Measurements from ENCODE around the gene INVS.

The INVS gene

DNA sequence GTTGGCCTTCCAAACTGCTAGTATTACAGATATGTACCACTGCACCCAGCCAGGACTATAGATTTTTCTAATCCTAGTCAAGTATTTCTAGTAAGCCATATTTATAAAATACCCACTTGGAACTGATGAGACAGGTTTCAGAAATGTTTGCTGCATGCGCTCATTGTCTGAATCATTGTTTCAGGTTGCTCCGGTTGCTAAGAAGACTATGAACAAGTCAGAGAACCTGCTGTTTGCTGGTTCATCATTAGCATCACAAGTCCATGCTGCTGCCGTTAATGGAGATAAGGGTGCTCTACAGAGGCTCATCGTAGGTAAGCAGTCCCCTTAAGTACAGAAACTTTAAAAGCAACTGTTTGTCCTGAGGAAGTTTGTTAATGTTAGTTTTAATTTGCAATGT, 5.3 kb downstream of the INVS start:
- TF ChIP-seq, protein P1, sequence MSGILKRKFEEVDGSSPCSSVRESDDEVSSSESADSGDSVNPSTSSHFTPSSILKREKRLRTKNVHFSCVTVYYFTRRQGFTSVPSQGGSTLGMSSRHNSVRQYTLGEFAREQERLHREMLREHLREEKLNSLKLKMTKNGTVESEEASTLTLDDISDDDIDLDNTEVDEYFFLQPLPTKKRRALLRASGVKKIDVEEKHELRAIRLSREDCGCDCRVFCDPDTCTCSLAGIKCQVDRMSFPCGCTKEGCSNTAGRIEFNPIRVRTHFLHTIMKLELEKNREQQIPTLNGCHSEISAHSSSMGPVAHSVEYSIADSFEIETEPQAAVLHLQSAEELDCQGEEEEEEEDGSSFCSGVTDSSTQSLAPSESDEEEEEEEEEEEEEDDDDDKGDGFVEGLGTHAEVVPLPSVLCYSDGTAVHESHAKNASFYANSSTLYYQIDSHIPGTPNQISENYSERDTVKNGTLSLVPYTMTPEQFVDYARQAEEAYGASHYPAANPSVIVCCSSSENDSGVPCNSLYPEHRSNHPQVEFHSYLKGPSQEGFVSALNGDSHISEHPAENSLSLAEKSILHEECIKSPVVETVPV (CRISPR knock-in tag; IDR thresholded peaks at IDR 0.05): no peak
- TF ChIP-seq TOX (CRISPR knock-in tag; IDR thresholded peaks at IDR 0.05; ENCODE audit: borderline replicate concordance) (no peak), ARNTL (CRISPR knock-in tag; IDR thresholded peaks at IDR 0.05; ENCODE audit: borderline replicate concordance, low read depth) (no peak), ZC3H10 (CRISPR knock-in tag; IDR thresholded peaks at IDR 0.05) (no peak), ZNF565 (CRISPR knock-in tag; conservative IDR thresholded peaks at IDR 0.05; ENCODE audit: low read depth) (no peak), ZFP3 (CRISPR knock-in tag; IDR thresholded peaks at IDR 0.05) (no peak), ZNF70 (CRISPR knock-in tag; IDR thresholded peaks at IDR 0.05) (no peak), OSR1 (CRISPR knock-in tag; IDR thresholded peaks at IDR 0.05) (no peak), SNAI2 (CRISPR knock-in tag; IDR thresholded peaks at IDR 0.05) (no peak)
- TF ChIP-seq, protein P2, sequence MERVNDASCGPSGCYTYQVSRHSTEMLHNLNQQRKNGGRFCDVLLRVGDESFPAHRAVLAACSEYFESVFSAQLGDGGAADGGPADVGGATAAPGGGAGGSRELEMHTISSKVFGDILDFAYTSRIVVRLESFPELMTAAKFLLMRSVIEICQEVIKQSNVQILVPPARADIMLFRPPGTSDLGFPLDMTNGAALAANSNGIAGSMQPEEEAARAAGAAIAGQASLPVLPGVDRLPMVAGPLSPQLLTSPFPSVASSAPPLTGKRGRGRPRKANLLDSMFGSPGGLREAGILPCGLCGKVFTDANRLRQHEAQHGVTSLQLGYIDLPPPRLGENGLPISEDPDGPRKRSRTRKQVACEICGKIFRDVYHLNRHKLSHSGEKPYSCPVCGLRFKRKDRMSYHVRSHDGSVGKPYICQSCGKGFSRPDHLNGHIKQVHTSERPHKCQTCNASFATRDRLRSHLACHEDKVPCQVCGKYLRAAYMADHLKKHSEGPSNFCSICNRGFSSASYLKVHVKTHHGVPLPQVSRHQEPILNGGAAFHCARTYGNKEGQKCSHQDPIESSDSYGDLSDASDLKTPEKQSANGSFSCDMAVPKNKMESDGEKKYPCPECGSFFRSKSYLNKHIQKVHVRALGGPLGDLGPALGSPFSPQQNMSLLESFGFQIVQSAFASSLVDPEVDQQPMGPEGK (CRISPR knock-in tag; IDR thresholded peaks at IDR 0.05; ENCODE audit: borderline replicate concordance): no peak
- TF ChIP-seq, protein P3, sequence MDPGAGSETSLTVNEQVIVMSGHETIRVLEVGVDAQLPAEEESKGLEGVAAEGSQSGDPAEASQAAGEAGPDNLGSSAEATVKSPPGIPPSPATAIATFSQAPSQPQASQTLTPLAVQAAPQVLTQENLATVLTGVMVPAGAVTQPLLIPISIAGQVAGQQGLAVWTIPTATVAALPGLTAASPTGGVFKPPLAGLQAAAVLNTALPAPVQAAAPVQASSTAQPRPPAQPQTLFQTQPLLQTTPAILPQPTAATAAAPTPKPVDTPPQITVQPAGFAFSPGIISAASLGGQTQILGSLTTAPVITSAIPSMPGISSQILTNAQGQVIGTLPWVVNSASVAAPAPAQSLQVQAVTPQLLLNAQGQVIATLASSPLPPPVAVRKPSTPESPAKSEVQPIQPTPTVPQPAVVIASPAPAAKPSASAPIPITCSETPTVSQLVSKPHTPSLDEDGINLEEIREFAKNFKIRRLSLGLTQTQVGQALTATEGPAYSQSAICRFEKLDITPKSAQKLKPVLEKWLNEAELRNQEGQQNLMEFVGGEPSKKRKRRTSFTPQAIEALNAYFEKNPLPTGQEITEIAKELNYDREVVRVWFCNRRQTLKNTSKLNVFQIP (CRISPR knock-in tag; IDR thresholded peaks at IDR 0.05; ENCODE audit: borderline replicate concordance, low read depth): no peak
- TF ChIP-seq, protein P4, sequence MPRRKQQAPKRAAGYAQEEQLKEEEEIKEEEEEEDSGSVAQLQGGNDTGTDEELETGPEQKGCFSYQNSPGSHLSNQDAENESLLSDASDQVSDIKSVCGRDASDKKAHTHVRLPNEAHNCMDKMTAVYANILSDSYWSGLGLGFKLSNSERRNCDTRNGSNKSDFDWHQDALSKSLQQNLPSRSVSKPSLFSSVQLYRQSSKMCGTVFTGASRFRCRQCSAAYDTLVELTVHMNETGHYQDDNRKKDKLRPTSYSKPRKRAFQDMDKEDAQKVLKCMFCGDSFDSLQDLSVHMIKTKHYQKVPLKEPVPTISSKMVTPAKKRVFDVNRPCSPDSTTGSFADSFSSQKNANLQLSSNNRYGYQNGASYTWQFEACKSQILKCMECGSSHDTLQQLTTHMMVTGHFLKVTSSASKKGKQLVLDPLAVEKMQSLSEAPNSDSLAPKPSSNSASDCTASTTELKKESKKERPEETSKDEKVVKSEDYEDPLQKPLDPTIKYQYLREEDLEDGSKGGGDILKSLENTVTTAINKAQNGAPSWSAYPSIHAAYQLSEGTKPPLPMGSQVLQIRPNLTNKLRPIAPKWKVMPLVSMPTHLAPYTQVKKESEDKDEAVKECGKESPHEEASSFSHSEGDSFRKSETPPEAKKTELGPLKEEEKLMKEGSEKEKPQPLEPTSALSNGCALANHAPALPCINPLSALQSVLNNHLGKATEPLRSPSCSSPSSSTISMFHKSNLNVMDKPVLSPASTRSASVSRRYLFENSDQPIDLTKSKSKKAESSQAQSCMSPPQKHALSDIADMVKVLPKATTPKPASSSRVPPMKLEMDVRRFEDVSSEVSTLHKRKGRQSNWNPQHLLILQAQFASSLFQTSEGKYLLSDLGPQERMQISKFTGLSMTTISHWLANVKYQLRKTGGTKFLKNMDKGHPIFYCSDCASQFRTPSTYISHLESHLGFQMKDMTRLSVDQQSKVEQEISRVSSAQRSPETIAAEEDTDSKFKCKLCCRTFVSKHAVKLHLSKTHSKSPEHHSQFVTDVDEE (CRISPR knock-in tag; IDR thresholded peaks at IDR 0.05): no peak
- ATAC-seq: no peak

DNA sequence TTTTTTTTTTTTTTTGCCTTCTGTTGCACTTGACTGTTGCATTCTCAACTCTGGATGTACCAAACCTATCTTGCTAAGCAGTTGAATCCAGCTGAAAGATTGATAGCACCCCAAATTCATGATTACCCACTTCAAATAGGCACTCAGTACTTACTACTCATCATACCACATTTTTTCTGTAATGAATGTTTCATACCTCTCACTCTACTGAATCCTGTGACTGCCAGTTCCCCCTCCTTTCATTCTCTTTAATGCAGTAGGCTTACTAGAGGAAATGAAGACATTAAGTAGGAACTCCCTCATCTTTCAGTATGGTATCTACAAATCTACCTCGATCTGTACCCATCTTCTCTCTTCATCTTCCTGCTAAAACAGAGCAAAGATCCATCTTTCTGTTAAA, 6.8 kb downstream of the INVS start:
- TF ChIP-seq ESRRG (CRISPR knock-in tag; IDR thresholded peaks at IDR 0.05): no peak
- no peak for TF ChIP-seq BACH2 (CRISPR knock-in tag; IDR thresholded peaks at IDR 0.05; ENCODE audit: borderline replicate concordance)
- no peak for TF ChIP-seq ZFP3 (CRISPR knock-in tag; IDR thresholded peaks at IDR 0.05)
- TF ChIP-seq, protein P1 (CRISPR knock-in tag; IDR thresholded peaks at IDR 0.05): no peak
- TF ChIP-seq, protein P4 (CRISPR knock-in tag; IDR thresholded peaks at IDR 0.05): no peak
- no peak for TF ChIP-seq ARNTL (CRISPR knock-in tag; IDR thresholded peaks at IDR 0.05; ENCODE audit: borderline replicate concordance, low read depth)
- no peak for TF ChIP-seq OSR1 (CRISPR knock-in tag; IDR thresholded peaks at IDR 0.05)
- TF ChIP-seq ZNF70 (CRISPR knock-in tag; IDR thresholded peaks at IDR 0.05): no peak
- ATAC-seq: no peak

DNA sequence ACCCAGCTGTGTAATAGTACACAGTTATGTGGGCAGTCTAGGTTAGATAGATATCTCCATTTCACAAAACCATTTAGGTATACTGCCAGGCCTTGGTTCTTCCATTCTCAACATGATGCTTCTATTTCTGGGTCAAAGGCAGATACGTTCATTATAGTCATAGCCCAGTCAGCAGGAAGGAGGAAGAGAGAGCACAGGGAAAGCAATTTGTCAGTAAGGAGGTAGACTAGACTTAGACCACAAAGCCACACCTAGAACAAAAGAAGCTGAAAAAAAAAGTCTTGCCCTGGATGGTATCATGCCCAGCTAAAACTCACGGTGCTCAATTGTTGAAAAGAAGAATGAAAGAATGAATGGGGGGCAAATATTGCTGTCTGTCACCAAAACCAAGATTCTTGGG, 7.6 kb downstream of the INVS start:
- TF ChIP-seq ZC3H10 (CRISPR knock-in tag; IDR thresholded peaks at IDR 0.05) (no peak), ZFP3 (CRISPR knock-in tag; IDR thresholded peaks at IDR 0.05) (no peak), ZNF8 (CRISPR knock-in tag; IDR thresholded peaks at IDR 0.05) (no peak)
- ATAC-seq: no peak

Data from SK-N-SH treated with all-trans-retinoic acid at 6 μM for 48 hours (cell line).